ENCODE results near the gene MUC6.
"Not testable (repeated sequence)": the region's sequence is repeated elsewhere in the genome, so short reads cannot be mapped to it uniquely, and the experiment has no call there.

The MUC6 gene

DNA sequence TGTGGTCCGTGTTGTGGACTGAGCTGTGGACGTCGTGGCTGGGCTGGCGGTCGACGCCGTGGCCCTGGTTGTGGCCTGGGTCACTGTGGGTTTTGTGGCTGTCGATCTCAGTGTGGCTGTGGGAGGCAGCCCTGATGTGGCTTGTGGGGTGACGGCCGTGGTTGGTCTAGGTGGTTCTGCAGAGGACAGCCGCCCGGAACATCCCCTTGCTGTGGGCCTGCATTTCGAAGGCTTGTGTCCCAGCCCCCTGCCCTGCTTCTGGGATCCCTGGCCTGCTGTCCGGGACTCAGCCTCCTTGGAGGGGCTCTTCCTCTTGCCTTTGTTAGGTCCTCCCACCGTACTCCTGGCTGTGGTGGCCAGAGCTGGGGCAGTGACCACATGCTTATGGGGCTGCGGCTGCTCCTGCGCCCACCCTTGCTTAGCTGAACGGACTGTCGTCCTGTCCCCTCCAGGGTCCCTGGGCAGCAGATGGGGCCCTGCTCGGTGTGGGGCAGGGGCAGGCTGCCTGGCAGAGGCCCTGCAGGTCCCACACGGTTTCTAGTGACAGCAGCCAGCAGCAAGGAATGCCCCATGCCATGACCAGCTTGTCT is 17.1 kb downstream of the MUC6 start:
- TF ChIP-seq ZNF384 (IDR thresholded peaks at IDR 0.05): no peak
- TF ChIP-seq TARDBP (IDR thresholded peaks at IDR 0.05): no peak
- no peak for TF ChIP-seq HDGF (IDR thresholded peaks at IDR 0.05; ENCODE audit: borderline replicate concordance)
- TF ChIP-seq CTBP1 (IDR thresholded peaks at IDR 0.05; ENCODE audit: borderline replicate concordance): no peak
- no peak for TF ChIP-seq FOXA1 (IDR thresholded peaks at IDR 0.05)
- no peak for TF ChIP-seq FOXM1 (IDR thresholded peaks at IDR 0.05; ENCODE audit: borderline replicate concordance)
- no peak for TF ChIP-seq SP1 (IDR thresholded peaks at IDR 0.05)
- no peak for TF ChIP-seq LEF1 (IDR thresholded peaks at IDR 0.05; ENCODE audit: borderline replicate concordance)
- POLR2A ChIA-PET: interaction anchor here (0.5 kb wide), 1 partner anchor 187 kb away, joined by 3 read pairs; no protein-coding TSS in a partner anchor
- DNase-seq (ENCODE audit: extremely low spot score): no peak
- CTCF ChIA-PET: no interaction called here

DNA sequence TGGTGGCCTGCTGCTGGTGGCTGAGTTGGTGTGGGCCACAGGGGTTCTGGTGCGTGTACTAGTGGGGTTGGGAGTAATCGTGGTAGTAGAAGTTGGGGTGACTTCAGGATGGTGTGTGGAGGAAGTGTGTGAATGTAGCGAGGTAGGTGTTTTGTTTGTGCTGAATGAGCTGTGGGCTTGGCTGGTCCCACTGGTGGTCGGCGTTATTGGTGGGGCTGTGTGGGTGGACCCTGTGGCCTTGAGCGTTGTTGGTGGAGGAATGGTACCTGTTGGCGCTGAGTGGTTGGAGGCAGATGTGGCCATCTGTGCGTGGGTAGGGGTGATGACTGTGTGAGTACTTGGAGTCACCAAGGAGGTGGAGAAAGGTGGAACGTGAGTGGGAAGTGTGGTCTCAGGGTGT is 18.4 kb downstream of the MUC6 start:
- ChIA-PET POLR2A (no interaction called here), CTCF (no interaction called here)
- no peak for DNase-seq (ENCODE audit: extremely low spot score)
- TF ChIP-seq SP1 (IDR thresholded peaks at IDR 0.05): no peak
- TF ChIP-seq HDGF (IDR thresholded peaks at IDR 0.05; ENCODE audit: borderline replicate concordance): no peak
- no peak for TF ChIP-seq CTBP1 (IDR thresholded peaks at IDR 0.05; ENCODE audit: borderline replicate concordance)
- no peak for TF ChIP-seq FOXM1 (IDR thresholded peaks at IDR 0.05; ENCODE audit: borderline replicate concordance)
- no peak for TF ChIP-seq TARDBP (IDR thresholded peaks at IDR 0.05)
- TF ChIP-seq LEF1 (IDR thresholded peaks at IDR 0.05; ENCODE audit: borderline replicate concordance): no peak
- no peak for TF ChIP-seq BHLHE40 (IDR thresholded peaks at IDR 0.05; ENCODE audit: borderline replicate concordance)
- TF ChIP-seq FOXA1 (IDR thresholded peaks at IDR 0.05): no peak
- TF ChIP-seq, protein P1, sequence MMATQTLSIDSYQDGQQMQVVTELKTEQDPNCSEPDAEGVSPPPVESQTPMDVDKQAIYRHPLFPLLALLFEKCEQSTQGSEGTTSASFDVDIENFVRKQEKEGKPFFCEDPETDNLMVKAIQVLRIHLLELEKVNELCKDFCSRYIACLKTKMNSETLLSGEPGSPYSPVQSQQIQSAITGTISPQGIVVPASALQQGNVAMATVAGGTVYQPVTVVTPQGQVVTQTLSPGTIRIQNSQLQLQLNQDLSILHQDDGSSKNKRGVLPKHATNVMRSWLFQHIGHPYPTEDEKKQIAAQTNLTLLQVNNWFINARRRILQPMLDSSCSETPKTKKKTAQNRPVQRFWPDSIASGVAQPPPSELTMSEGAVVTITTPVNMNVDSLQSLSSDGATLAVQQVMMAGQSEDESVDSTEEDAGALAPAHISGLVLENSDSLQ (IDR thresholded peaks at IDR 0.05): no peak

DNA sequence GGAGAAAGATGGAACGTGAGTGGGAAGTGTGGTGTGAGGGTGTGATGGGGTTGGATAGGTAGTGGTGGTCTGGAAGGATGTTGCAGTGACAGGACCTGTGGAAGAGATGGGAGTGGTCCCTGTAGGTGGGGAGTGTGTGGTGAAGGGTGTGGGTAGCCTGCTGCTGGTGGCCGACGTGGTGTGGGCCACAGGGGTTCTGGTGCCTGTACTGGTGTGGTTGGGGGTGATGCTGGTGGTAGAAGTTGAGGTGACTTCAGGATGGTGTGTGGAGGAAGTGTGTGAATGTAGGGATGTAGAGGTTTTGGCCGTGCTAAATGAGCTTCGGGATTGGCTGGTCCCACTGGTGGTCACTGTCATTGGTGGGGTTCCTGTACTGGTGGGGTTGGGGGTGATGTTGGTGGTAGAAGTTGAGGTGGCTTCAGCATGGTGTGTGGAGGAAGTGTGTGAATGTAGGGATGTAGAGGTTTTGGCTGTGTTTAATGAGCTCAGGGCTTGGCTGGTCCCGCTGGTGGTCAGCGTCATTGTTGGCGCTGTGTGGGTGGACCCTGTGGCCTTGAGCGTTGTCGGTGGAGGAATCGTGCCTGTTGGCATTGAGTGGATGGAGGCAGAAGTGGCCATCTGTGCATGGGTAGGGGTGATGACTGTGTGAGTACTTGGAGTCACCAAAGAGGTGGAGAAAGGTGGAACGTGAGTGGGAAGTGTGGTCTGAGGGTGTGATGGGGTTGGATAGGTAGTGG is 19.1 kb downstream of the MUC6 start:
- TF ChIP-seq FOXM1 (IDR thresholded peaks at IDR 0.05; ENCODE audit: borderline replicate concordance): no peak
- no peak for TF ChIP-seq NFRKB (IDR thresholded peaks at IDR 0.05)
- TF ChIP-seq SP1 (IDR thresholded peaks at IDR 0.05): no peak
- no peak for TF ChIP-seq TARDBP (IDR thresholded peaks at IDR 0.05)
- no peak for TF ChIP-seq HDGF (IDR thresholded peaks at IDR 0.05; ENCODE audit: borderline replicate concordance)
- no peak for TF ChIP-seq ARNT (IDR thresholded peaks at IDR 0.05)
- TF ChIP-seq ELF4 (IDR thresholded peaks at IDR 0.05): no peak
- no peak for TF ChIP-seq FOXA1 (IDR thresholded peaks at IDR 0.05)
- TF ChIP-seq SUZ12 (IDR thresholded peaks at IDR 0.05): no peak
- TF ChIP-seq BHLHE40 (IDR thresholded peaks at IDR 0.05; ENCODE audit: borderline replicate concordance): no peak
- TF ChIP-seq, protein P1 (IDR thresholded peaks at IDR 0.05): no peak
- no peak for TF ChIP-seq CTBP1 (IDR thresholded peaks at IDR 0.05; ENCODE audit: borderline replicate concordance)
- no peak for TF ChIP-seq L3MBTL2 (conservative IDR thresholded peaks at IDR 0.05)
- no peak for TF ChIP-seq FOXK2 (IDR thresholded peaks at IDR 0.05)
- no peak for TF ChIP-seq ZNF384 (IDR thresholded peaks at IDR 0.05)
- no peak for TF ChIP-seq LEF1 (IDR thresholded peaks at IDR 0.05; ENCODE audit: borderline replicate concordance)
- peak; percentile 32 for DNase-seq (ENCODE audit: extremely low spot score)
- ChIA-PET POLR2A (no interaction called here), CTCF (no interaction called here)

DNA sequence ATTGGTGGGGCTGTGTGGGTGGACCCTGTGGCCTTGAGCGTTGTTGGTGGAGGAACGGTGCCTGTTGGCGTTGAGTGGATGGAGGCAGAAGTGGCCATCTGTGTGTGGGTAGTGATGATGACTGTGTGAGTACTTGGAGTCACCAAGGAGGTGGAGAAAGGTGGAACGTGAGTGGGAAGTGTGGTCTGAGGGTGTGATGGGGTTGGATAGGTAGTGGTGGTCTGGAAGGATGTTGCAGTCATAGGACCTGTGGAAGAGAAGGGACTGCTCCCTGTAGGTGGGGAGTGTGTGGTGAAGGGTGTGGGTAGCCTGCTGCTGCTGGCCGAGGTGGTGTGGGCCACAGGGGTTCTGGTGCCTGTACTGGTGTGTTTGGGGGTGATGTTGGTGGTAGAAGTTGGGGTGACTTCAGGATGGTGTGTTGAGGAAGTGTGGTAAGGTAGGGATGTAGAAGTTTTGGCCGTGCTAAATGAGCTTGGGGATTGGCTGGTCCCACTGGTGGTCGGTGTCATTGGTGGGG is 19.9 kb downstream of the MUC6 start:
- DNase-seq (ENCODE audit: extremely low spot score); POLR2A ChIA-PET; CTCF ChIA-PET: not testable (repeated sequence)

DNA sequence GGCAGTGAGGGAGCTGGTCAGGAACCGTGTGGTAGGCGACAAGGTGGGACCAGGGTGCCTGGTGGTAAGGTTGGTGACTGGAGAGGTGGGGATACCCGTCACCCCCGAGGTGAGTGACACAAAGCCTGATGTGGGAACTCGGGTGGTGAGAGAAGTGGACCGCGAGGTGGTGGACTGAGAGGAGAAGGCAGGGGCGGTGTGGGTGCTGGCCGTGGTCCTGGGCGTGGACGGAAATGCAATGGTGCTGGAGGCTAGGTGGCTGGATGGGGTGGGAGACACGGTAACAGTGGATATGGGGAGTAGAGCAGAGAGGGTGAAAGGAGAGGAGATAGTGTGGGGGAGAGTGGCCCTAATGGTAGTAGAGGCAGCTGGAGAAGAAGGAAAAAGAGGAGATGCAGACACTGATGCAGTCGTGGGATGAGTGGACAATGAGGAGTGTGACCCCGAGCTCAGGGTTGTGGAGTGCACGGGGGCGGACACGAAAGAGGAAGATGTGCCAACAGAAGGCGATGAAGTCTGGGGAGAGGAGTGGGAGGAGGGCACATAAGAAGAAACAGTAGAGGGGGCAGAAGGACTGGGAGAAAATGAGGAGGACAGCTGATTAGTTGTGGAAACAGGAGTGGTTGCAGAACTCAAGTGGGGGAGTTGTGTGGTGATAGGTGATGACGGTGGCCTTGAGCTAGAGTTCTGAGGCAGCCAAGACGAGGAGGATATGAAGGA is 20.5 kb downstream of the MUC6 start:
- POLR2A ChIA-PET: no interaction called here
- CTCF ChIA-PET: no interaction called here
- no peak for DNase-seq (ENCODE audit: extremely low spot score)
- no peak for TF ChIP-seq BHLHE40 (IDR thresholded peaks at IDR 0.05; ENCODE audit: borderline replicate concordance)
- TF ChIP-seq TARDBP (IDR thresholded peaks at IDR 0.05): no peak
- no peak for TF ChIP-seq SP1 (IDR thresholded peaks at IDR 0.05)
- TF ChIP-seq FOXM1 (IDR thresholded peaks at IDR 0.05; ENCODE audit: borderline replicate concordance): no peak
- TF ChIP-seq LEF1 (IDR thresholded peaks at IDR 0.05; ENCODE audit: borderline replicate concordance): no peak
- no peak for TF ChIP-seq ZNF384 (IDR thresholded peaks at IDR 0.05)
- TF ChIP-seq L3MBTL2 (conservative IDR thresholded peaks at IDR 0.05): no peak
- TF ChIP-seq FOXK2 (IDR thresholded peaks at IDR 0.05): no peak
- no peak for TF ChIP-seq CTBP1 (IDR thresholded peaks at IDR 0.05; ENCODE audit: borderline replicate concordance)
- TF ChIP-seq ARNT (IDR thresholded peaks at IDR 0.05): no peak

DNA sequence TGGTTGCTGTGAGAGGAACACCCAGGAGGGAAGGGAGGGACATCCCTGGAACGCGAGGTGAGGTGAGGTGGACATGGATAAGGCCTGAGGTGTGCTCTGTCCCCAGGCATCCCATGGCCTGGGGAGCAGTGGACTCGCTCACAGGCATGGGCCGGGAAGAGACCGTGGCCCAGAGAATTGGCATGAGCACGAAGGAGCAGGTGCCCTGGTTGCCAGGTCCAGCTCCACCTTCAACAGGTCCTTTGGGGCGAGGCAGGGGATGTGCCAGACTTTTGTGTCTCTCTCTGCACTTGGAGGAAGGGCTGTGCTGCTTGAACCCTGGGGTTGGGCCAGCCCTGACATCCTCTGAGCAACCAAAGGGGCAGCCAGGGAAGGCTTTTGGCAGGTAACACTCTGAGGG is 21.5 kb downstream of the MUC6 start:
- TF ChIP-seq HDGF (IDR thresholded peaks at IDR 0.05; ENCODE audit: borderline replicate concordance) (no peak), NFRKB (IDR thresholded peaks at IDR 0.05) (no peak), ELF4 (IDR thresholded peaks at IDR 0.05) (no peak), CTBP1 (IDR thresholded peaks at IDR 0.05; ENCODE audit: borderline replicate concordance) (no peak), L3MBTL2 (conservative IDR thresholded peaks at IDR 0.05) (no peak), SP1 (IDR thresholded peaks at IDR 0.05) (no peak), SUZ12 (IDR thresholded peaks at IDR 0.05) (no peak), LEF1 (IDR thresholded peaks at IDR 0.05; ENCODE audit: borderline replicate concordance) (no peak), FOXA1 (IDR thresholded peaks at IDR 0.05) (no peak), ZNF384 (IDR thresholded peaks at IDR 0.05) (no peak), FOXM1 (IDR thresholded peaks at IDR 0.05; ENCODE audit: borderline replicate concordance) (no peak), ARNT (IDR thresholded peaks at IDR 0.05) (no peak), BHLHE40 (IDR thresholded peaks at IDR 0.05; ENCODE audit: borderline replicate concordance) (no peak), FOXK2 (IDR thresholded peaks at IDR 0.05) (no peak)
- TF ChIP-seq, protein P1 (IDR thresholded peaks at IDR 0.05): no peak
- ChIA-PET POLR2A (no interaction called here), CTCF (no interaction called here)
- no peak for DNase-seq (ENCODE audit: extremely low spot score)

All from HEK293T (cell line).